Parathyroid adenoma (tissue), 2 donors: Measurements from ENCODE around the gene C1orf74.

Experiments used
- H2AFZ ChIP-seq: fragments of 300-600 bp; sonication (generic); one replicate; pipeline ENCODE4 v1.7.0; 2017; ENCODE audit warnings: antibody characterized with exemption, mild to moderate bottlenecking
- H3K27ac ChIP-seq: fragments of 300-600 bp; sonication (generic); one replicate; pipeline ENCODE4 v1.7.0; 2017
- H3K27me3 ChIP-seq: fragments of 300-600 bp; sonication (generic); one replicate; pipeline ENCODE4 v1.7.0; 2017; ENCODE audit warnings: low read length; ENCODE audit not compliant: control insufficient read depth, insufficient read depth
- H3K36me3 ChIP-seq: fragments of 300-600 bp; sonication (generic); one replicate; pipeline ENCODE4 v1.7.0; 2017; ENCODE audit warnings: low read length; ENCODE audit not compliant: control insufficient read depth, insufficient read depth
- H3K4me1 ChIP-seq: fragments of 300-600 bp; sonication (generic); one replicate; pipeline ENCODE4 v1.7.0; 2017; ENCODE audit warnings: control low read depth
- H3K4me2 ChIP-seq: fragments of 300-600 bp; sonication (generic); one replicate; pipeline ENCODE4 v1.7.0; 2017; ENCODE audit warnings: low read length
- H3K4me3 ChIP-seq: fragments of 300-600 bp; sonication (generic); one replicate; pipeline ENCODE4 v1.7.0; 2017; ENCODE audit warnings: low read depth, low read length
- H3K79me2 ChIP-seq: fragments of 300-600 bp; sonication (generic); one replicate; pipeline ENCODE4 v1.7.0; 2017; ENCODE audit warnings: control low read depth
- H3K9ac ChIP-seq: fragments of 300-600 bp; sonication (generic); one replicate; pipeline ENCODE4 v1.7.0; 2017; ENCODE audit warnings: mild to moderate bottlenecking
- H3K9me3 ChIP-seq: fragments of 300-600 bp; sonication (generic); one replicate; pipeline ENCODE4 v1.7.0; 2017; ENCODE audit warnings: low read length; ENCODE audit not compliant: control insufficient read depth
- TF ChIP-seq, protein P1 (sequence below): fragments of 300-600 bp; sonication (generic); IDR thresholded peaks from one replicate; pipeline ENCODE4 v1.7.0; 2017; ENCODE audit warnings: antibody characterized with exemption, mild to moderate bottlenecking
- donor health status: primary hyperparathyroidism.

C1orf74 gene

DNA sequence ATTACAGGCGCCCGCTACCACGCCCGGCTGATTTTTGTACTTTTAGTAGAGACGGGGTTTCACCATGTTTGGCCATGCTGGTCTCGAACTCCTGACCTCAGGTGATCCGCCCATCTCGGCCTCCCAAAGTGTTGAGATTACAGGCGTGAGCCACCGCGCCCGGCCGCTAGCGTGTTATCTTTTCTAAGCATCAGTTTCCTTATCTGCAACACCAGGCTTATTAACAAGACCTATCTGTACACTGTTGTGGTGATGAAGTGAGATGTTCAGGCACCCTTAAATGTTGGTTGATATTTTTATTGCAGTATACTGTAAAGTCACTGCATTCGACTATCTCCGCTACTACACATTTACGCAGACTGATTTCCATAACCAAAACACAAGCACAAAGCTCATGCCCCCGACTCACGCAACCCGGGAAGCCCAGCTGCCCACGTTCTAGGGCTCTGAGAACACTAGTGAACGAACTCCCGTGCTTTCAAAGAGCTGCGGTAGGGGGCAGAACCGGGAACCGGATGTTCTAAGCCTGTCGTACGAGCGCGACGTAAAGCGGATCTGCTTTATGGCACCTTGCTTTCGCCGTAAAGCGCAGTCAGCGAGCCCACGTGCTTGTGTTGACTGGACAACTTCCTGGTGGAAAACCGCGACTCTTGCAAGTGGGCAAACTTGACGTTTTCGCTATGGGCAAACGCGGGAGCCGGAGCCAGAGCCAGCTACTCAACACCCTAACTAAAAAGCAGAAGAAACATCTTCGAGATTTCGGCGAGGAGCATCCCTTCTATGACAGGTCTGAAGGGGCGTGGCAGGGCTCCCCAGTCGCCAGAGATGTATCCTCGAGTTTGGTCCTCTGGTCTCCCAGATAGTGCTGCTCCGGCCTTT is 43.3 kb upstream of the C1orf74 start, which contains the start of gene UTP25:
TSS of gene UTP25 (plus strand) at position 589 of the 879 bp plus-strand sequence. CDS start at position 681, 92 bp downstream.
- Histone ChIP-seq H3K4me2 (peak within 1 kb of the TSS; percentile 81), H3K4me3 (peak within 1 kb of the TSS; percentile 86), H3K27ac (peak within 1 kb of the TSS; percentile 36), H3K4me1 (no peaks in the 10 kb centered on the region), H3K9ac (no peak within 1 kb of the TSS), H2AFZ (peak within 1 kb of the TSS; percentile 95), H3K79me2 (no peaks in the 10 kb centered on the region), H3K36me3 (no peaks in the 10 kb centered on the region), H3K9me3 (no peaks in the 10 kb centered on the region), H3K27me3 (no peaks in the 10 kb centered on the region)
- TF ChIP-seq, protein P1, sequence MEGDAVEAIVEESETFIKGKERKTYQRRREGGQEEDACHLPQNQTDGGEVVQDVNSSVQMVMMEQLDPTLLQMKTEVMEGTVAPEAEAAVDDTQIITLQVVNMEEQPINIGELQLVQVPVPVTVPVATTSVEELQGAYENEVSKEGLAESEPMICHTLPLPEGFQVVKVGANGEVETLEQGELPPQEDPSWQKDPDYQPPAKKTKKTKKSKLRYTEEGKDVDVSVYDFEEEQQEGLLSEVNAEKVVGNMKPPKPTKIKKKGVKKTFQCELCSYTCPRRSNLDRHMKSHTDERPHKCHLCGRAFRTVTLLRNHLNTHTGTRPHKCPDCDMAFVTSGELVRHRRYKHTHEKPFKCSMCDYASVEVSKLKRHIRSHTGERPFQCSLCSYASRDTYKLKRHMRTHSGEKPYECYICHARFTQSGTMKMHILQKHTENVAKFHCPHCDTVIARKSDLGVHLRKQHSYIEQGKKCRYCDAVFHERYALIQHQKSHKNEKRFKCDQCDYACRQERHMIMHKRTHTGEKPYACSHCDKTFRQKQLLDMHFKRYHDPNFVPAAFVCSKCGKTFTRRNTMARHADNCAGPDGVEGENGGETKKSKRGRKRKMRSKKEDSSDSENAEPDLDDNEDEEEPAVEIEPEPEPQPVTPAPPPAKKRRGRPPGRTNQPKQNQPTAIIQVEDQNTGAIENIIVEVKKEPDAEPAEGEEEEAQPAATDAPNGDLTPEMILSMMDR, result peak; percentile 52

DNA sequence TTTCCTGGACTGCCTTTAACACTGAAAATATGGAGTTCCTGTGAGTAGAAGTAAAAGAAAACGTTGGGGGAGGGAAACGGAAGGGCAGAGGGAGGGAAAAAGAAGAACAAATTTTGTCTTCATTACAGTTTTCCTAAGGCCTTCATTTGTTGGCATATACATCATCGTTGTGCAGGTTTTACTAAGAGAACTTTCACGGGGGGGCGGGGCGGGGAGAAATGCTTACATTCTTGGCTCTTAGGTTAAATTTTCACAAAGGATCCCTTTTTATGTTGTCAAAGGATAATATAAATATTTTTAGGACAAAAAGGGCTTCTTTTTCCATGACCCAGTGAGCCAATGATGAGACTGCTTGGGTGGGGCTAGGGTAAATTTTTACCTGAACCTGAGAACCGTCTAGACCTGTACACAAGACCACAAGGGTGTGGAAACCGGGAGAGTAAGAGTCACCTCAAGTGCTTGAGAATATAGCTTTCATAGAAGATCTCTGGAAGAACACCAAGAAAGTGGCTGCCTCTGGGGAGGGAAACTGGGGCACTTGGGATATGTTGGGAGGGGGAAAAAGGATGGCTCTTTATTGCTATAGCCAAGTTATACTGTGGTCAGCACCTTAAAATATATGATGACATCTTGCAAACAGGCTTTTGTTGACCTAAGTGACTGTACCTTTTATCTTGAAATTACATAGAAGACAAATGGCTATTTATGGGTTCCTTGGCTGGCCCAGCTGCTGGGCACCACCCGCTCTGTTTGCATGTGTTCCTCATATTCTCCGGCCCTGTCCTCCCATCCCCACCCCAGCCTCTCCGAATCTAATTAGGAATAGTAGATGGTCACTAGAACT is 41.5 kb upstream of the C1orf74 start:
- H3K9ac ChIP-seq, result no peak overlapping the region
- H3K36me3 ChIP-seq, result no peaks in the 10 kb centered on the region
- TF ChIP-seq, protein P1, result no peak
- H3K27ac ChIP-seq, result no peak overlapping the region
- H3K4me1 ChIP-seq, result no peaks in the 10 kb centered on the region
- no peaks in the 10 kb centered on the region for H3K9me3 ChIP-seq
- H3K27me3 ChIP-seq, result no peaks in the 10 kb centered on the region
- H2AFZ ChIP-seq, result no peak overlapping the region
- H3K4me3 ChIP-seq, result no peak overlapping the region
- no peaks in the 10 kb centered on the region for H3K79me2 ChIP-seq
- no peak overlapping the region for H3K4me2 ChIP-seq

DNA sequence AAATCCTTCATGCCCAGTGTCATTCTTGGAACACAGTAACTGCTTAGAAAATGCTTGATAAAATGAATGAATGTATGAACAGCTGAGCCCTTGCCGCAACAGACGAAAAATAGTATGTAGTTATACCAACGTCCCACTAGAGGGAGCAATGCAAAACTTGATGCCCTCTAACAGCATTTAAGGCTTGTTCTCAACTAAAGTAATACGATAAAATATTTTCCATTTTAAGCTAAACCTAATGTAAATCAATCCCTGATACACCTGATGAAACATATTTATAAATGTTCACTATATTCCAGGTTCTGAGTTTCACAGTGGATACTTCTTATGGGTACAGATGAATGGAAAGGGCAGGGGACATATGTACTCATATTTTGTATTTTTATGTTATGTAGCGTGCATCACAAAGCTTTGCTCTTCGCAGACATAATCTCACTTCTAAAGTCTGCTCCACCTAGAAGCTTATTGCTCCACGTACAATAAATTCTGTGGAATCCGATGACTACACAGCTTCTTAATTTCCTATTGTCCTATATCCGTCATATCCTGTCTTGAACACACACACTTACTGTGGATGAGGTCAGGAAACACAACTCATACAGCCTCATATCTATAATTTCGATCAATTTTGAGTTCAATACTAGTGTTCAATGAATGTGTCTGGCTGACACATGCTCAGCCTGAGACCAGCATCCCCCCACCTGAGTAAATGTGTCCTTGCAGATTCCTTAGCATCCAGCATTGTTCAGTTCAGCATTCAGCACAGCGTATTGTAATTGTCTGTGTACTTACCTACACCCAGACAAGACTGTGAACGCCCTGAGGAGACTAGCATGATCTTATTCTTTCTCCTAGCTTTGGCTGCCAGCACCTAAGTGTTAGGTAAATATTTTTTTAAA is 39.0 kb upstream of the C1orf74 start:
- Histone ChIP-seq H3K27me3 (peaks cover 3% of the 10 kb centered on the region), H3K4me2 (no peak overlapping the region), H2AFZ (peak overlapping the region; percentile 48), H3K9me3 (no peaks in the 10 kb centered on the region), H3K27ac (no peak overlapping the region), H3K36me3 (no peaks in the 10 kb centered on the region), H3K9ac (no peak overlapping the region), H3K4me1 (no peaks in the 10 kb centered on the region), H3K4me3 (no peak overlapping the region), H3K79me2 (no peaks in the 10 kb centered on the region)
- TF ChIP-seq, protein P1, result peak; percentile 54

DNA sequence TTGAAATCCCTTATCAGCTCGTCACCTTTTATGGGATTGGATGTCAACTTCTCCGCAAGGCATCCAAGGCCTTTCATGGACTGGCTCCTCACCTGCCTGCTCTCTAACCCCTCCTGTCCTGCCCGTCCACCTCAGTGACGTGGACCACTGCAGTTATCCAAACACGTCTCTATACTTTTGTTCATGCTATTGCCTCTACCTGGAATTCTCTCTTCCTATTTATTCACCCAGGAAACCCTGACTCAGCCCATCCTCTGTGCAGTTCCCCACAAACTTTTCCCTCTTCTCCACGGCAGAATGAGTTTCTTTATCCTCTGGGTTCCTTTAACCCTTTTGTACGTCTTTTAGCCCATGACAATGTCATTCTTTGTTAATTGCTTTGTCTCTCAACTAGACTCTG is 38.3 kb upstream of the C1orf74 start:
- Histone ChIP-seq H3K4me2 (no peak overlapping the region), H3K36me3 (no peaks in the 10 kb centered on the region), H3K4me1 (no peaks in the 10 kb centered on the region), H3K9me3 (no peaks in the 10 kb centered on the region), H3K4me3 (no peak overlapping the region), H3K79me2 (no peaks in the 10 kb centered on the region), H3K9ac (no peak overlapping the region), H3K27ac (no peak overlapping the region), H2AFZ (peak overlapping the region; percentile 48), H3K27me3 (peaks cover 3% of the 10 kb centered on the region)
- TF ChIP-seq, protein P1, result no peak
